C4-2B (cell line): ENCODE data around the gene TNFRSF18.

Experiments used
- CTCF ChIP-seq: fragments of 450-650 bp; conservative IDR thresholded peaks from 2 replicates; pipeline ENCODE4 v1.5.1; 2017; ENCODE audit warnings: mild to moderate bottlenecking
- ZFX ChIP-seq: fragments of 450-650 bp; IDR thresholded peaks from 2 replicates; pipeline ENCODE4 v1.6.1; 2017

GRCh38 chr1:1243266-1243660 is 36.9 kb upstream of the TNFRSF18 start:
- no peak for TF ChIP-seq CTCF
- no peak for TF ChIP-seq ZFX
